Heart right ventricle (tissue), 16 donors: ENCODE results near the gene FANCC. TPM values are rescaled to one million over a fixed set of nuclear protein-coding genes. Genes with fewer than 3 reads are reported as not detected.

Experiments
- ATAC-seq, 8 donors: fragments of 200-7000 bp; cut with Tn5 transposase; one replicate each; pipeline ENCODE4 v1.9.1; 2020; ENCODE audit warnings: mild to moderate bottlenecking in 8 of 8, moderate library complexity in 8 of 8, moderate number of reproducible peaks in 1 of 8
- DNase-seq, 2 donors: peaks; one replicate each; pipeline ENCODE4 v3.0.0-alpha.2; 2020
- H3K27ac ChIP-seq, 10 donors: fragments of 200-600 bp; sonication (generic) in 2 of 10; one replicate each; pipeline versions ENCODE4 v1.5.0 to v1.8.0; 2020 to 2022; ENCODE audit warnings: mild to moderate bottlenecking in 3 of 10
- H3K27me3 ChIP-seq, 7 donors: fragments of 200-600 bp; one replicate each; pipeline ENCODE4 v1.8.0; 2021 to 2022; ENCODE audit warnings: mild to moderate bottlenecking in 2 of 7
- H3K36me3 ChIP-seq, 9 donors: fragments of 200-600 bp; sonication (generic) in 1 of 9; one replicate each; pipeline versions ENCODE4 v1.5.0 to v1.8.0; 2020 to 2022; ENCODE audit warnings: mild to moderate bottlenecking in 2 of 9
- H3K4me1 ChIP-seq, 9 donors: fragments of 200-600 bp; sonication (generic) in 1 of 9; one replicate each; pipeline versions ENCODE4 v1.5.0 to v1.8.0; 2020 to 2022; ENCODE audit warnings: mild to moderate bottlenecking in 4 of 9
- H3K4me3 ChIP-seq, 10 donors: fragments of 200-600 bp; sonication (generic) in 2 of 10; one replicate each; pipeline versions ENCODE4 v1.5.0 to v1.8.0; 2020 to 2022; ENCODE audit warnings: mild to moderate bottlenecking in 7 of 10, moderate library complexity in 2 of 10
- H3K9me3 ChIP-seq, 11 donors: fragments of 200-600 bp in 10 of 11; sonication (generic) in 2 of 11; one replicate each; pipeline versions ENCODE4 v1.5.0 to v1.8.0; 2013 to 2022; ENCODE audit warnings: mild to moderate bottlenecking in 2 of 11, control low read depth in 1 of 11, moderate library complexity in 1 of 11
- CTCF ChIP-seq, 9 donors: fragments of 200-600 bp; sonication (generic) in 2 of 9; IDR thresholded peaks; one replicate each; pipeline versions ENCODE4 v1.5.0 to v1.8.0; 2021 to 2022; ENCODE audit warnings: antibody characterized with exemption in 9 of 9, mild to moderate bottlenecking in 5 of 9, moderate library complexity in 1 of 9
- WGBS, 2 donors: extraction: QIAGEN DNeasy Blood & Tissue Kit; methylation state at CpG; one replicate each; pipeline ENCODE4 v1.1.7; 2013; ENCODE audit warnings: inconsistent platforms in 1 of 2; 5-methylcytosine and 5-hydroxymethylcytosine counted together
- intact Hi-C, 10 donors: fragments of 100-400 bp; cut with DNase I; formaldehyde crosslinking; loops; one replicate each; pipeline versions ENCODE4 v1.11.1 to v1.14.2; 2022
- microRNA-seq, 2 donors: library from miRNA; unstranded; fragments of <30 nt; microRNA quantifications; one replicate each; pipeline ENCODE4 v1.2.0, GENCODE V29; 2021
- polyA plus RNA-seq, 2 donors: library from polyadenylated mRNA; stranded (reverse); fragments of 200-250 nt; gene quantifications; one replicate each; pipeline ENCODE4 v1.2.3, GENCODE V29; 2013
- total RNA-seq, 10 donors: library from RNA; stranded (reverse); fragmentation: NEBNext Ultra II Directional in 3 of 10; extraction: Animal tissue kit (Norgen Biotek cat#: 25700) in 3 of 10; gene quantifications; one replicate each; pipeline versions ENCODE4 v1.2.1 to v1.2.4, GENCODE V29; 2021 to 2023
- donor health status: Arrhythmogenic right ventricular cardiomyopathy.
- donor health status: ischemic (EF 13 %, LVEDD 7.1; RV severe dilation, severe dysfunction).
- donor health status: healthy with polysubstance abuse.
- donor health status: DM: no; HTN: yes; CAD: no.
- donor health status: DM: no; HTN: no; CAD: no.
- donor health status: ischemic (EF 25% LVEDD 6.9; RV normal size, moderate dysfunction).
- donor health status: ischemic (EF 25% LVEDD 5.7; RV mildly dilated, moderate dysfunction).
- donor health status: healthy.
- donor health status: DM: yes; HTN: yes; CAD: no.
- donor health status: Ischemic cardiomyopathy.
- donor health status: ischemic (EF 35%, LVEDD 5.7; RV mildly dilated, moderate dysfunction).
- donor health status: nonischemic (EF 11% LVEDD 7.7; RV severe dilation, severe dysfunction).
- donor health status: DM: yes; HTN: yes; CAD: no.
- donor health status: PGD.
- donor health status: ischemic (EF 29% LVEDD 5.4; RV normal size, mild dysfunction).
- donor health status: nonischemic (EF 23%, LVEDD 6.1; RV moderate dilation, normal function).

The FANCC gene
- total and polyA plus RNA-seq, 12 donors, result 2.9 to 6.8 (median 4.3) TPM

GRCh38 chr9:95053611-95054570 is 263.6 kb downstream of the FANCC start:
- no peaks in the 10 kb centered on the region for H3K9me3 ChIP-seq
- DNase-seq (no peak), ATAC-seq (no peak)
- intact Hi-C loops, result loop anchor here in 1 of 10 donors (1.0 kb wide), 1 partner anchor 29 kb away; no protein-coding TSS in a partner anchor
- H3K27ac ChIP-seq, result peak overlapping the region in 5 of 10 donors; percentile 6 to 84 (median 79)
- H3K4me3 ChIP-seq, result no peak overlapping the region
- TF ChIP-seq CTCF (IDR thresholded peaks at IDR 0.05), result no peak
- peaks cover 0 to 26% (median 0%) of the 10 kb centered on the region in 9 donors for H3K36me3 ChIP-seq
- H3K27me3 ChIP-seq, result peaks cover 0 to 11% (median 0%) of the 10 kb centered on the region in 7 donors
- H3K4me1 ChIP-seq, result peaks cover 24 to 100% (median 91%) of the 10 kb centered on the region in 9 donors
- WGBS, 2 donors, result 71 to 72% methylated on average over 5 of the region's 5 CpGs

DNA sequence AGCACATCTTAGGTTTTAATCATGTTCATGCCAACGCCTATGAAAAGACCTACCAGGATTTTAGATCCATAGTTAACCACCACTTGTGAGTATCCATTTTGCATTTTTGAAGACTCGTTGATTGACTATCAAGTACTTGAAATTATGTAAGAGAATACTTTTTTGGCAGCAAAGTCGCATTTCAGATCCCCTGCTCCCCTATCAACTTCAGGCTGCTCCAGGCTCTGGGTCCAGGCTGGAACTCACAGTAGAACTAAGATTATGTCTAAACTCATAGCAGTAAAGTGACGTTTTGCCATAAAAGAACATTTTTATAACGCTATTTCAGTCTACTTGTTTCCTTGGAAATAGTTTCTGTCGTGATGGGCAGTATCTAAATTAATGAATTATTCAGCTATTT is 267.7 kb downstream of the FANCC start:
- ATAC-seq (peak in 1 of 8 donors; percentile 21), DNase-seq (no peak)
- Histone ChIP-seq H3K27me3 (peaks cover 0 to 11% (median 0%) of the 10 kb centered on the region in 7 donors), H3K4me3 (peak overlapping the region in 8 of 10 donors; percentile 38 to 64 (median 55)), H3K36me3 (peaks cover 0 to 38% (median 6%) of the 10 kb centered on the region in 9 donors), H3K4me1 (peaks cover 12 to 100% (median 82%) of the 10 kb centered on the region in 9 donors), H3K27ac (peak overlapping the region in 9 of 10 donors; percentile 11 to 87 (median 81)), H3K9me3 (no peaks in the 10 kb centered on the region)
- no peak for TF ChIP-seq CTCF (IDR thresholded peaks at IDR 0.05)
- intact Hi-C loops, result loop anchor here in 1 of 10 donors (5.0 kb wide), 2 partner anchors 42 to 43 kb away; no protein-coding TSS in a partner anchor
- 33 to 39% methylated on average over 6 of the region's 6 CpGs for WGBS, 2 donors

Small RNA genes within 50 kb of the gene (microRNA-seq; reads per million reads assigned to microRNA genes)
- gene MIR23B (147,905 to 177,574 reads per million in 2 donors), gene MIR24-1 (0 reads per million in 2 donors), gene MIR27B (23,082 to 28,074 reads per million in 2 donors), gene MIR3074 (0 reads per million in 2 donors), gene MIR6081 (0 reads per million in 2 donors)

Other genes with a start within 250 kb of the FANCC start
- 1 to 10 TPM; 3.6 to 10.0 (median 7.8) TPM for gene PTCH1, start 199.3 kb upstream of the FANCC start, total RNA-seq
- gene PTCH1, start 199.3 kb upstream of the FANCC start, polyA plus RNA-seq, result 1 to 10 TPM; 1.6 to 3.7 TPM